ENCODE measurements around the gene SLC15A3.

The SLC15A3 gene

GRCh38 chr11:60946601-60947264 is 5.2 kb downstream of the SLC15A3 start:
- no peak for DNase-seq

GRCh38 chr11:60945295-60945667 is 6.7 kb downstream of the SLC15A3 start:
- DNase-seq = no peak

GRCh38 chr11:60944490-60945294 is 7.3 kb downstream of the SLC15A3 start:
- no peak for DNase-seq

- no peak for DNase-seq
Observed at GRCh38 chr11:60942970-60943565, 8.9 kb downstream of the SLC15A3 start.

GRCh38 chr11:60942219-60942618 is 9.8 kb downstream of the SLC15A3 start:
- DNase-seq = no peak

- peak in 1 of 58 donors; percentile 14 for DNase-seq
Observed at GRCh38 chr11:60941371-60942119, 10.4 kb downstream of the SLC15A3 start.

- DNase-seq = peak in 1 of 58 donors; percentile 13
Observed at GRCh38 chr11:60939855-60940254, 12.1 kb downstream of the SLC15A3 start.

GRCh38 chr11:60939301-60939700 is 12.7 kb downstream of the SLC15A3 start:
- DNase-seq = no peak

- DNase-seq = no peak
Observed at GRCh38 chr11:60938500-60938899, 13.5 kb downstream of the SLC15A3 start.

GRCh38 chr11:60937811-60938210 is 14.2 kb downstream of the SLC15A3 start:
- no peak for DNase-seq

- no peak for DNase-seq
Observed at GRCh38 chr11:60937144-60937527, 14.8 kb downstream of the SLC15A3 start.

- no peak for DNase-seq
Observed at GRCh38 chr11:60936467-60937143, 15.4 kb downstream of the SLC15A3 start.

- DNase-seq = no peak
Observed at GRCh38 chr11:60935676-60936442, 16.1 kb downstream of the SLC15A3 start.

GRCh38 chr11:60934790-60935605 is 17.0 kb downstream of the SLC15A3 start:
- DNase-seq = no peak

GRCh38 chr11:60934124-60934789 is 17.7 kb downstream of the SLC15A3 start:
- DNase-seq = no peak

- DNase-seq = no peak
Observed at GRCh38 chr11:60933416-60934123, 18.4 kb downstream of the SLC15A3 start.

- DNase-seq = no peak
Observed at GRCh38 chr11:60932605-60933356, 19.2 kb downstream of the SLC15A3 start.

All from anterior cingulate cortex (tissue), 58 donors.